HL-60/S4 treated with retinoic acid at 250 ng/mL for 4 days and 3 days (cell line): ENCODE results near the gene BCL7A.

Source experiments
- in situ Hi-C: fragments of 300-500 bp; cut with MboI; formaldehyde crosslinking; loops from 2 replicates; pipeline ENCODE4 v1.7.0; 2022; ENCODE audit warnings: low sequenced_read_pairs

BCL7A gene

GRCh38 chr12:122050706-122051105 is 29.0 kb downstream of the BCL7A start:
- in situ Hi-C loops, result loop anchor here (10.0 kb wide), 1 partner anchor 74 kb away; no protein-coding TSS in a partner anchor

- in situ Hi-C loops, result loop anchor here (10.0 kb wide), 1 partner anchor 73 kb away; no protein-coding TSS in a partner anchor
Measured at GRCh38 chr12:122051231-122051876, 29.7 kb downstream of the BCL7A start.

- in situ Hi-C loops, result loop anchor here (10.0 kb wide), 1 partner anchor 73 kb away; no protein-coding TSS in a partner anchor
Measured at GRCh38 chr12:122052285-122052684, 30.6 kb downstream of the BCL7A start.

GRCh38 chr12:122054842-122055520 is 33.3 kb downstream of the BCL7A start:
- in situ Hi-C loops, result loop anchor here (10.0 kb wide), 1 partner anchor 70 kb away; no protein-coding TSS in a partner anchor

GRCh38 chr12:122056406-122056805 is 34.7 kb downstream of the BCL7A start:
- in situ Hi-C loops, result loop anchor here (10.0 kb wide), 1 partner anchor 68 kb away; no protein-coding TSS in a partner anchor

GRCh38 chr12:122057007-122057735 is 35.5 kb downstream of the BCL7A start:
- in situ Hi-C loops, result loop anchor here (10.0 kb wide), 1 partner anchor 68 kb away; no protein-coding TSS in a partner anchor

GRCh38 chr12:122057769-122058168 is 36.1 kb downstream of the BCL7A start:
- in situ Hi-C loops, result loop anchor here (10.0 kb wide), 1 partner anchor 67 kb away; no protein-coding TSS in a partner anchor

- in situ Hi-C loops, result loop anchor here (10.0 kb wide), 1 partner anchor 66 kb away; no protein-coding TSS in a partner anchor
Measured at GRCh38 chr12:122058549-122059149, 37.0 kb downstream of the BCL7A start.

- in situ Hi-C loops, result loop anchor here (10.0 kb wide), 1 partner anchor 65 kb away; no protein-coding TSS in a partner anchor
Measured at GRCh38 chr12:122059203-122059960, 37.7 kb downstream of the BCL7A start.

- in situ Hi-C loops, result no loop called here
Measured at GRCh38 chr12:122060081-122060501, 38.4 kb downstream of the BCL7A start.

GRCh38 chr12:122061253-122061652 is 39.6 kb downstream of the BCL7A start:
- in situ Hi-C loops, result no loop called here

- in situ Hi-C loops, result no loop called here
Measured at GRCh38 chr12:122062832-122063693, 41.4 kb downstream of the BCL7A start.

- in situ Hi-C loops, result no loop called here
Measured at GRCh38 chr12:122063694-122064024, 42.0 kb downstream of the BCL7A start.

- in situ Hi-C loops, result no loop called here
Measured at GRCh38 chr12:122064025-122064777, 42.5 kb downstream of the BCL7A start.

GRCh38 chr12:122064780-122065588 is 43.3 kb downstream of the BCL7A start:
- in situ Hi-C loops, result no loop called here

GRCh38 chr12:122067548-122067947 is 45.9 kb downstream of the BCL7A start:
- in situ Hi-C loops, result no loop called here

- in situ Hi-C loops, result no loop called here
Measured at GRCh38 chr12:122067966-122068365, 46.3 kb downstream of the BCL7A start.
